Type B pancreatic cell (in vitro differentiated cells): ENCODE measurements around the gene TNFAIP8. TPM values are rescaled to one million over a fixed set of nuclear protein-coding genes. Genes with fewer than 3 reads are reported as not detected.

Experiments used
- DNase-seq: peaks from one replicate; pipeline ENCODE4 v3.0.0; 2021; ENCODE audit warnings: mixed read lengths; ENCODE audit not compliant: unreplicated experiment; ENCODE audit errors: extremely low spot score
- H3K27ac Mint-ChIP-seq: 2 replicates; pipeline ENCODE4 v1.8.0; 2021; ENCODE audit warnings: mild to moderate bottlenecking, mixed read lengths
- H3K27me3 Mint-ChIP-seq: 2 replicates; pipeline ENCODE4 v1.8.0; 2021; ENCODE audit warnings: mixed read lengths
- H3K36me3 Mint-ChIP-seq: 2 replicates; pipeline ENCODE4 v1.8.0; 2021; ENCODE audit warnings: mixed read lengths
- H3K4me1 Mint-ChIP-seq: one replicate; pipeline ENCODE4 v1.8.0; 2021; ENCODE audit warnings: mixed read lengths; ENCODE audit not compliant: unreplicated experiment
- H3K4me3 Mint-ChIP-seq: 2 replicates; pipeline ENCODE4 v1.8.0; 2021; ENCODE audit warnings: mild to moderate bottlenecking, mixed read lengths
- H3K9me3 Mint-ChIP-seq: 2 replicates; pipeline ENCODE4 v1.8.0; 2021; ENCODE audit warnings: mixed read lengths
- total RNA-seq: library from RNA; stranded (reverse); gene quantifications from 2 replicates; pipeline ENCODE4 v1.2.1, GENCODE V29; 2021; ENCODE audit warnings: low replicate concordance
- TF ChIP-seq, protein P1 (sequence below): fragments of 200-600 bp; sonication (generic); conservative IDR thresholded peaks from 2 replicates; pipeline ENCODE4 v1.5.0; 2021; ENCODE audit warnings: antibody characterized with exemption, mild to moderate bottlenecking

Gene TNFAIP8
- total RNA-seq, 1 donor from 2014 or later = 11.8 TPM

DNA sequence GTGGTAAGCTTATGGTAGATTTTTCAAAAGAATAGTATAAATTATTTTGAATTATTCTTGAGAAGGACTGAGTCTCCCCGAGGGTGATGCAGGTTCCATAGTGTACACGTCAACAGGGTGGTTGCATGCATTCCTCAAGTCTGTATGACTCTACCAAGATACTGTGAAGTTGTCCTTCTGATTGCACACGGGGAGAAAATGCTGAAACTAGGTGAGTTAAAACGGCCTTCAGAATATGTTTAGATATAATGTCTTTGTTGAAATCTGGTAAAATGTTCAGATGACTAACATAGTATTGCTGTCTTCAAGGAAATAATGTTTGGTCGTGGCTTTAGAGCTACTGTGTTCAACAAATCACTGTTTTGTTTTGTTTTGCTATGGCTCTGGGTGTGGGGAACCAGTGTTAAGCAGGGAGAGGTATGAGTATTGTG is 22.4 kb upstream of the TNFAIP8 start:
- H3K4me3 Mint-ChIP-seq = peak overlapping the region; percentile 65
- H3K4me1 Mint-ChIP-seq = peaks cover 25% of the 10 kb centered on the region
- H3K27ac Mint-ChIP-seq = peak overlapping the region; percentile 89
- TF ChIP-seq, protein P1, sequence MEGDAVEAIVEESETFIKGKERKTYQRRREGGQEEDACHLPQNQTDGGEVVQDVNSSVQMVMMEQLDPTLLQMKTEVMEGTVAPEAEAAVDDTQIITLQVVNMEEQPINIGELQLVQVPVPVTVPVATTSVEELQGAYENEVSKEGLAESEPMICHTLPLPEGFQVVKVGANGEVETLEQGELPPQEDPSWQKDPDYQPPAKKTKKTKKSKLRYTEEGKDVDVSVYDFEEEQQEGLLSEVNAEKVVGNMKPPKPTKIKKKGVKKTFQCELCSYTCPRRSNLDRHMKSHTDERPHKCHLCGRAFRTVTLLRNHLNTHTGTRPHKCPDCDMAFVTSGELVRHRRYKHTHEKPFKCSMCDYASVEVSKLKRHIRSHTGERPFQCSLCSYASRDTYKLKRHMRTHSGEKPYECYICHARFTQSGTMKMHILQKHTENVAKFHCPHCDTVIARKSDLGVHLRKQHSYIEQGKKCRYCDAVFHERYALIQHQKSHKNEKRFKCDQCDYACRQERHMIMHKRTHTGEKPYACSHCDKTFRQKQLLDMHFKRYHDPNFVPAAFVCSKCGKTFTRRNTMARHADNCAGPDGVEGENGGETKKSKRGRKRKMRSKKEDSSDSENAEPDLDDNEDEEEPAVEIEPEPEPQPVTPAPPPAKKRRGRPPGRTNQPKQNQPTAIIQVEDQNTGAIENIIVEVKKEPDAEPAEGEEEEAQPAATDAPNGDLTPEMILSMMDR = no peak
- peaks cover 3% of the 10 kb centered on the region for H3K36me3 Mint-ChIP-seq
- no peak for DNase-seq
- no peaks in the 10 kb centered on the region for H3K27me3 Mint-ChIP-seq
- H3K9me3 Mint-ChIP-seq = no peaks in the 10 kb centered on the region

DNA sequence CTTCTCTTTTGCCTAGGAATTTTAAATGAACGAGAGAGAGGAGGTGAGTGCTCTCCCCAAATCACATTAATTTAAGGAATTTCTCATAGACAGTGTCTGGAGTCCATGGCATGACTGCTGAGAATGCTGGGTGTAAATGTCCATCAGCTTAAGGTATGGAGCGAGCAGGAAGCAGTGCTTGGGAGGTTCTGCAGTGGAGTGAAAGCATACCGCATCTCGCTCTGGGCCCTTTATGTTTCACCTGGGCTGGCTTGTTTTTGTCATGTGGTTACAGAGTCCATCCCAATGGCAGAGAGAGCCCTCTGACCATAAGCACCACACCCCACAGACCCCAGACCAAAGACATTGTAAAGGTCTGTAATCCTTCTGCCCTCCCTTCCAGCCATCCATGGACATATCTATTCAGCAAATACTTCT is 20.6 kb upstream of the TNFAIP8 start:
- no peaks in the 10 kb centered on the region for H3K27me3 Mint-ChIP-seq
- H3K4me3 Mint-ChIP-seq = no peak overlapping the region
- DNase-seq = no peak
- peaks cover 3% of the 10 kb centered on the region for H3K36me3 Mint-ChIP-seq
- no peak overlapping the region for H3K27ac Mint-ChIP-seq
- TF ChIP-seq, protein P1 = no peak
- H3K4me1 Mint-ChIP-seq = peaks cover 19% of the 10 kb centered on the region
- H3K9me3 Mint-ChIP-seq = no peaks in the 10 kb centered on the region

DNA sequence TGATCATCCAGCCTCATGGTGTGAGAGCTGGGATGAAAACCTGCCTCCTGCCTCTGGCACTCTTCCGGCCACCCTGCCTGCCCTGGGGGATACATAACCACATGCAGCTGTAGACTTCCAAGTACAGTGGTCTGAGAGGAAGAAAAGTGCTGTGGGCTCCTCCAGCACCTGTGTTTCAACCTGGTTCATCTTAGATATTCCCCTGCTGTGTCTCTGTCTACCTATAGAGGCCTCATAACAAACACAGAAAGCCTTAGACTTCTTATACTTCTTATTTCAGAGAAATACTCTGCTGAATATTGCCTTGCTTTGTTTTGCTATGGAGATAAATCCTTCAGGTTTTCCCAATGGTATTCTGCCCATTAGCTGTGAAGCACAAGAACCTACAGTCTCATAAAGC is 19.6 kb upstream of the TNFAIP8 start:
- Mint-ChIP-seq H3K27ac (peak overlapping the region; percentile 22), H3K4me3 (no peak overlapping the region), H3K36me3 (no peaks in the 10 kb centered on the region), H3K9me3 (peaks cover 4% of the 10 kb centered on the region), H3K4me1 (peaks cover 16% of the 10 kb centered on the region), H3K27me3 (no peaks in the 10 kb centered on the region)
- TF ChIP-seq, protein P1 = no peak
- DNase-seq = no peak

DNA sequence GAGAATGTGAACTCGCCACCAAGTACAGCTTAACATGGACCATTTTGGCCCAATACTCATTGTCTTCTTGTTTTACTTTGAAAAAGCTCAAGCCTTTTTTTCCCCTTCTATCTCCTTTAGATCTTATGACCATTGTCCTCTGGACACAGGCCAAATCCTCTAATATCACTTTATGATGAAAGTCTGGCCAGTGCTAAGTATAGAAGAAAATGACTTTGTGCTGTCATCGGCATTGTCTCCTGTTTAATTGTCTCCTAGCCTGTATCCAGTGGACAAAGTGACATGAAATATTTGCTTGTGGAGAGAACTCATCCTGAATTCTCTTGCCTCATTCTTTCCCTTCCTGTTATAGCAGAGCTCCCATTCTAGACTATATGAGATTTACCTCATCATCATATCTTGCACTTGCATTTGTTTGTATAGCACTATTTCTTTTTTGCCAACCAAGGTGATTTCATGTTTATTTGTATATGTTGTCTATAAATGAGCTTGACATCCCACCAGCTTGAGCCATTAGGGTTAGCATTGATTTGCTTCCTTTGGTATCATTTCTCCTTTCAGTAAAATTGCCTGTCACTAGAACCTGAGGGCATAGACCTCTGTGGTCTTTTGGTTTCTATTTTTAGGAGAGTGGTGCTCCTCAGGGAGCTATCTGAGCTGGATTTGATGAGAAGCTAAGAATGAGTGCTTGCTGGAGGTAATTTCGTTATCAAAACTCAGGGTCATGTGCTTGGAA is 18.8 kb upstream of the TNFAIP8 start:
- Mint-ChIP-seq H3K27me3 (no peaks in the 10 kb centered on the region), H3K36me3 (no peaks in the 10 kb centered on the region), H3K9me3 (peaks cover 4% of the 10 kb centered on the region), H3K4me1 (peaks cover 16% of the 10 kb centered on the region), H3K27ac (no peak overlapping the region), H3K4me3 (no peak overlapping the region)
- TF ChIP-seq, protein P1 = no peak
- no peak for DNase-seq

DNA sequence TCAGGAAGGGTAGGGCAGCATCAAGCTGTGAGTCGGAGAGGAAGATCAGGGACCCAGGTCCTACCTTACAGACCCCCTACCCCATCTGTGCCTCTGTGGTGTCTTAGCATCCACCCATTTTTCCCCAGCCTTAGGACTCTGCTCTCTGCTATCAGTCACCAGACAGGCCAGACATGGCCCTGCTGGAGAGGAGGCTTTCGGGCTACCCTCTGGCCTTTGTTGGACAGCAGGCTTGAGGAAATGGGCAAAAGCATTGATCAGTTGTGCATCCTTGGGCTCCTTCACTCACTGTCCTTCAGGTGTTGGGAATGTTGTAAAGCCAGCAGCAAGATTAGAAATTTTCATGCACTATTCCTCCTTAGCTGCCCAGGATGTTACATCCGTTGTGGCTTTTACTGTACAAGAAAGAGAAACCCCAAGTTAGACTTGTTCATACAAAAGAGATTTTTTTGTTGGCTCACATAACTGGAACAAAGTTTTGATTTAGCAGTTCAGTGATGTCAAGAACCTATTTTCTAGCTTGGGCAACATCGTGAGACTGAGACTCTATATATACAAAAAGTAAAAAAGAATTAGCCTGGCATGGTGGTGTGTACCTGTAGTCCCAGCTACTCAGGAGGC is 17.4 kb upstream of the TNFAIP8 start:
- no peak overlapping the region for H3K4me3 Mint-ChIP-seq
- peaks cover 4% of the 10 kb centered on the region for H3K9me3 Mint-ChIP-seq
- TF ChIP-seq, protein P1 = no peak
- no peak for DNase-seq
- H3K36me3 Mint-ChIP-seq = no peaks in the 10 kb centered on the region
- peak overlapping the region; percentile 23 for H3K27ac Mint-ChIP-seq
- H3K4me1 Mint-ChIP-seq = peaks cover 23% of the 10 kb centered on the region
- no peaks in the 10 kb centered on the region for H3K27me3 Mint-ChIP-seq
